Right lobe of liver (tissue), 6 donors: Measurements from ENCODE around the gene TRIM31. TPM values are rescaled to one million over a fixed set of nuclear protein-coding genes. Genes with fewer than 3 reads are reported as not detected.
A peak's percentile ranks its signal among the peaks of the same experiment; 100 is the strongest.

Experiments
- ATAC-seq, 4 donors: fragments of 200-7000 bp; cut with Tn5 transposase; one replicate each; pipeline ENCODE4 v1.9.1; 2020; ENCODE audit warnings: mild to moderate bottlenecking in 4 of 4, moderate library complexity in 4 of 4
- DNase-seq, 3 donors: peaks; one replicate each; pipeline ENCODE4 v3.0.0-alpha.2; 2020
- H3K27ac ChIP-seq, 3 donors: fragments of 200-600 bp; one replicate each; pipeline ENCODE4 v1.8.0; 2022
- H3K27me3 ChIP-seq, 2 donors: fragments of 200-600 bp; one replicate each; pipeline ENCODE4 v1.8.0; 2022
- H3K36me3 ChIP-seq, 4 donors: fragments of 200-600 bp; sonication (generic) in 1 of 4; one replicate each; pipeline versions ENCODE4 v1.5.1 to v1.8.0; 2017 to 2022; ENCODE audit warnings: control low read depth in 1 of 4
- H3K4me1 ChIP-seq, 4 donors: fragments of 200-600 bp; sonication (generic) in 1 of 4; one replicate each; pipeline versions ENCODE4 v1.5.1 to v1.8.0; 2017 to 2022; ENCODE audit warnings: control low read depth in 1 of 4
- H3K4me3 ChIP-seq, 3 donors: fragments of 200-600 bp; one replicate each; pipeline ENCODE4 v1.8.0; 2022
- H3K9me3 ChIP-seq, 4 donors: fragments of 200-600 bp; sonication (generic) in 1 of 4; one replicate each; pipeline versions ENCODE4 v1.5.1 to v1.8.0; 2017 to 2022; ENCODE audit warnings: control low read depth in 1 of 4
- CTCF ChIP-seq, 4 donors: fragments of 200-600 bp in 3 of 4; fragments of 450-650 bp in 1 of 4; IDR thresholded peaks; one replicate each; pipeline versions ENCODE4 v1.5.1 to v1.8.0; 2016 to 2022; ENCODE audit warnings: antibody characterized with exemption in 4 of 4, mild to moderate bottlenecking in 2 of 4
- POLR2A ChIP-seq: fragments of 450-650 bp; IDR thresholded peaks from one replicate; pipeline ENCODE4 v1.6.1; 2017; ENCODE audit warnings: antibody characterized with exemption, mild to moderate bottlenecking
- WGBS: methylation state at CpG from one replicate; pipeline ENCODE4 v1.1.6; 2018; ENCODE audit warnings: low coverage, low lambda C conversion rate; ENCODE audit not compliant: insufficient coverage; ENCODE audit errors: missing lambda C conversion rate; 5-methylcytosine and 5-hydroxymethylcytosine counted together
- intact Hi-C, 2 donors: fragments of 100-400 bp; cut with DNase I; formaldehyde crosslinking; loops; one replicate each; pipeline versions ENCODE4 v1.11.2 to v1.14.1; 2022
- long read RNA-seq: library from polyadenylated mRNA; unstranded; transcript quantifications from one replicate; pipeline ENCODE4 v2.0.0, GENCODE V29; 2019
- total RNA-seq, 6 experiments: library from RNA; depleted of rRNA in 2 of 6; stranded (reverse); fragments of >200 nt in 2 of 6; fragmentation: NEBNext Ultra II Directional in 3 of 6; extraction: Animal tissue kit (Norgen Biotek cat#: 25700) in 3 of 6; gene quantifications; one replicate each; pipeline versions ENCODE4 v1.1.0 to v1.2.4, GENCODE V29; 2016 to 2023
- donor health status: DM: no; HTN: yes; CAD: no.
- donor health status: DM: no; HTN: no; CAD: no.
- donor health status: DM: no; HTN: no; CAD: no.
- donor health status: DM: no; HTN: yes; CAD: no.
- donor health status: DM: no; HTN: yes; CAD: no.

TRIM31 gene
- total RNA-seq: 1 to 10 TPM in 1 of 6 experiments, under 1 TPM in 5; 0.32 to 5.1 (median 0.60) TPM
- long read RNA-seq: 0 reads

DNA sequence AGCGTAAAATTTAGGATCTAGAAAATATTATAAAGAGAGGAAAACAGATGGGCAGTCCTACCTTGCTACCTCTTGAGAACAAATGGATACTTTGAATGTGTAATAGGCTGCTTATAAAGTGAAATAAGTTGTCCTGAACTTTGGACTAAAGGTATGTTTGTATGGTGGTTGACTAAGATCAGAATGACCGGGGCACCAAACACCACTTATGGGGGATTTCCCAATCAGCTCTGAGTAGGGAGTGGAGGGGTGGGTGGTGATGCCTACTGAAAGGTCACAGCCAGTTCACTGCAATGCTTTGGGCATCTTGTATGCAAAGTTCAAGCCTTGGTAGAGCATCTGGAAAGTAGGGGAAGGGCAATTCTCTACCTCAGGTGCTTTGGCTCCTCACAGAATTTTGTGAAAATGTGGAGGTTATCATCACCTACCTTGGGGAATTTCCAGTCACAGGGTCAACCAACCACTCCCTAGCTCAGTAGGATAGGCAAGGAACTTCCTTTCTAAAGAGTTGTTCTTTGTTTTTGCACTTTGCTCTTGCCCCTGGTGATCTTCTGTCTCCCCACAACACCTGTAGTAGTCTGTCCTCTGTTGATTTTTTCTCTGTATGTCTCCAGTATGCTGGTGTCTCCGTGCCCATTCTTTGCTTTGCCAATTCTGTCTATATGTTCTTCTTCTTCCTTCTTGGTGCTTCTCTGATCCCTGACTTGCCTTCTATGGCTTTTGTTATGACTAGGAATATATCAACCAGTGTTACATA, at the start of gene TRIM31:
Gene TRIM31, minus strand, starts transcription at position 88 of the 757 bp plus-strand sequence. CDS start 285 bp downstream, outside the sequence.
- Histone ChIP-seq H3K36me3 (no peaks in the 10 kb centered on the region), H3K27ac (peak within 1 kb of the TSS in 1 of 3 donors; percentile 50), H3K4me3 (peak within 1 kb of the TSS in 1 of 3 donors; percentile 24), H3K4me1 (peaks cover 0 to 10% (median 0%) of the 10 kb centered on the region in 4 donors), H3K9me3 (no peaks in the 10 kb centered on the region), H3K27me3 (no peaks in the 10 kb centered on the region)
- TF ChIP-seq CTCF (IDR thresholded peaks at IDR 0.05) (no peak), POLR2A (no peak)
- intact Hi-C loops: no loop called here
- DNase-seq: no peak
- peak; percentile 55 to 92 (median 73) for ATAC-seq
- 39% methylated on average over 3 of the region's 3 CpGs for WGBS

- DNase-seq (no peak), ATAC-seq (peak in 1 of 4 donors; percentile 7)
- H3K27me3 ChIP-seq: no peaks in the 10 kb centered on the region
- intact Hi-C loops: loop anchor here in 1 of 2 donors (10.0 kb wide), 1 partner anchor 58 kb away; no protein-coding TSS in a partner anchor
- peak overlapping the region; percentile 53 to 90 (median 72) for H3K27ac ChIP-seq
- WGBS: 51% methylated on average over 12 of the region's 12 CpGs
- no peaks in the 10 kb centered on the region for H3K4me1 ChIP-seq
- no peak for TF ChIP-seq POLR2A
- TF ChIP-seq CTCF (IDR thresholded peaks at IDR 0.05): no peak
- H3K36me3 ChIP-seq: no peaks in the 10 kb centered on the region
- H3K9me3 ChIP-seq: no peaks in the 10 kb centered on the region
- peak overlapping the region; percentile 29 to 54 (median 40) for H3K4me3 ChIP-seq
Measured at GRCh38 chr6:30162265-30163089, 49.6 kb upstream of the TRIM31 start.

DNA sequence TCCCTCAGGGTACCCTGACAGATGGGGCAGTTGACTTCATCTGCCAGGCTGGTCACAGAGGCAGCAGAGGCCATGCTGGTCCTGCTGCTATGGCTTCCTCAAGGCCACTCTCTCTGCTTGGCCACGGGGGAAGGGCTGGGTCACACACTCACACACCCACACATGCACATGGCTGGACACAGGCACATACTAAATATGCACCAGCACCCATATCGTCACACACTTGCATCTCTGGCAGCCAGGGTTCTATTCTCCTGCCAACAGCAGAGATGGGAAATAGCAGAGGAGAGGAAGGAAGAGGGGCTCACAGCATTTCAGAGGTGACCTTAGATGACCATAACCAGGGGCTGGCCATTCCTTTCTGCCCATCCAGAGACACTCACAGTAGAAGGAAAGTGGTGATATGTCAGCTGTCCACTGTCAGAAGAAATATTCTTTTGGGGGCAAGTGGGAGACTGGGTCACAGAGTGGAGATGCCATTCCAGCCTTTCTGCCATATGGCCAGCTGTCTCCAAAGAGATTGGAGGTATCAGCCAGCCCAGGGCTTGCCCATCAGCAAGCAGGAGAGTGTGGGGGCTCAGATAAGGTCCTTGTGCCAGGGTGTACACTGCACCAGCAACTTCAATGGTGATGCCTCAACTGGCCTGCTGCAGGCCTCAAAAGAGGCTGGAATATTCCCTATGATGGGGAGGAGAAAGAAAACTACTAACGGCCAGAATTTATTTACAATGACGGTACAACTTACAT, 48.1 kb upstream of the TRIM31 start, which contains the start of gene TRIM10:
Gene TRIM10, minus strand, starts transcription at position 427 of the 747 bp plus-strand sequence. Its CDS starts 353 bp downstream, at position 74.
- Histone ChIP-seq H3K9me3 (no peaks in the 10 kb centered on the region), H3K4me3 (no peak within 1 kb of the TSS), H3K27ac (no peak within 1 kb of the TSS), H3K27me3 (no peaks in the 10 kb centered on the region), H3K36me3 (no peaks in the 10 kb centered on the region), H3K4me1 (no peaks in the 10 kb centered on the region)
- DNase-seq (no peak), ATAC-seq (no peak)
- 95% methylated on average over 2 of the region's 4 CpGs for WGBS
- intact Hi-C loops: loop anchor here in 1 of 2 donors (10.0 kb wide), 1 partner anchor 56 kb away; no protein-coding TSS in a partner anchor
- TF ChIP-seq POLR2A (no peak), CTCF (IDR thresholded peaks at IDR 0.05) (no peak)
